Measurements from ENCODE around the gene SNX4.
"Not testable (repeated sequence)": the region's sequence is repeated elsewhere in the genome, so short reads cannot be mapped to it uniquely, and the experiment has no call there.

The SNX4 gene

DNA sequence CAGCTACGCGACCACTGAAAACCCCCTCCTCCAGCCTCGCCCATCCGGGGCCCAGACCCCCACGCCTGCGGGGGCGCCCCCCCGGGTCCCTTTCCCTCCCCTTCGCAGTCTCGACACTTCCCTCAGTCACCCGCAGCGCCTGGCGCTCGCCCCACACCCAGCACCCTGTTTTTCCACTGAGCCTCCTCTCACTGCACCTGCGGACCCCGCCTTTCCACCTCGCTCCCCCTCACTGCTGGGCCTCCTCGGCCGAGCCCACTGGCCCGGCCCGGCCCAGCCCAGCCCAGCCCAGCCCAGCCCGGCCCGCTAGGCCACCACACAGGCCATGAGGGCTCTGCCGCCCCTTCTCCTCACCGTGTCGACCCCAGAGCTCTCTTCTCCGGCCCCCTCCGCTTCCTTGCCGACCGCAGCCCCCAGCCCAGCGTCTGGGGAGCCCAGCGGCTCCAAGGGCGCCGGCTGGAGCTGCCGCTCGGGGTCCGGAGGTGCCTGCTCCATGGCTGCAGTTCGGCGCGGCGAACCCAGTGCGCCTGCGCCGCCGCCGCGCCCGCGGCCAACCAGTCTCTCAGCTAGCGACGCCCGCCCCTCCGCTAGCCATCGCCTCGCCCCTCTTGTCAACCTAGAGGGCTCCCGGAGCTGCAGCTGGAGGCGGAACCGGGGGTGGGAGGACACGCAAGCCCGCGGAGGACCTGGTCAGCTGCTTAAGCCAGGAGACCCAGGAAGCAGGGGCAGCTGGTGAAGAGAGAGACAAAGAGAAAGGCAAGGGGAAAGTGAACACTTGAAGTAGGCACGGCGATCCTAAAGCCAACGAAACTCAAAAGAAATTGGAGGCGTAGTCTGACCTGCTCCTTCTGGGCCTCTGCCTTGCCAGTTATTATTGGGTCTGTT, at the start of gene SNX4:
TSS of gene SNX4 (minus strand) at position 525 of the 885 bp plus-strand sequence. CDS start at position 495, 30 bp downstream.
- DNase-seq (ENCODE audit: low read depth in 2 of 2), result peak; percentile 68 to 82

DNA sequence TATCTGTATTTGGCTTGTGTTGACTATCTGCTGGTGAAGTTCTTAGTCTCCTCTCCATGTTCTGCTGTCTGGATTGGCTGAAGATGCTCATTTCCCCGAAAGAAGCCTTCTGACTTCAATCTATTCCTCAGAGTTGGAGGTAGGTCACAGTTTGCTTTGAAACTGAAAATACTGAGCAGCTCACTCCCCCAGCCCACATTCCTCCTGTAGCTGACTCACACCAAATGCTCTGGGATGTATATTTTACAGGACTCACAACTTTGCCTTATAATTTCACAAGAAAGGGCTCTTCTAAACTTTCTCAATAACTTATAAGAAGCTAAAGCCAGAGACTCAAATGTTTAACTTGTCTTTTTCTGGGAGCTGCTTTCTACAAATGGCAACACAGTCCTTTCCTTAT, 36.3 kb upstream of the SNX4 start:
- no peak for DNase-seq (ENCODE audit: low read depth in 2 of 2)

DNA sequence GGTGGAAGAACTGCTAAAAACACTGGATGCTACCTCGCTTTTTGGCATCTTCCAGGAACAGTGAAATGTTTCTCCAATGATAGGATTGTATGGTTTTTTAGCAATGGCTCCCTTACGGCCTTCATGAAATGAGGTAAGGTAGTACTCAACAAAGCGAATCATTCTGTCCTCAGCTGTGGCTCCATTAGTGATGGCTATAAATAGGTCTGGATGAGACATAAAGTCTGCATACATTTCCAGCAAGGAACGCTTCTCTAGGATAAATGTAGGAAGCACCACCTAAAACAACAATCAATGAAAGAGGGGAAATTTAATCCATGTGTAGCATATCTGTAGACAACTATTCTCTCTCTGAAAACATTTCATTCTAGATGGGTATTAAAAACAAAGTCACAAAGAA, 32.4 kb upstream of the SNX4 start:
- DNase-seq (ENCODE audit: low read depth in 2 of 2), result no peak

DNA sequence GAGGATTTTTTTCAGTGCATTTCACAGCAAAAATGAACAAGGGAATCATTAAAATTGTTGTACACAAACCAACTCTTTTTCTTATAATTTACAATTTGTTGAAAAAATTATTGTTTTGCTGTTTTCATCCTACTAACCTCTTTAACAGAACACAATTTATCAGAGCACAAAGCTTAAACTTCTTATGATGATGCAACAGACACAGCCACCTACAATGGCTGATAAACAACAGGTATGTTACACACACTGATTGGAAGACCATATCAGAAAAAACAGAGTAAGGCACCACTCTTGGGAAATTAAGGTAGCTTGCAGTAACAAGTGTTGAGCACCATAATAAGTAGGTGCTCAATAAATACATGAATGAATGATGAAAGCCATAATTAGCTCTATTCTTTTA, 8.9 kb upstream of the SNX4 start:
- no peak for DNase-seq (ENCODE audit: low read depth in 2 of 2)

DNA sequence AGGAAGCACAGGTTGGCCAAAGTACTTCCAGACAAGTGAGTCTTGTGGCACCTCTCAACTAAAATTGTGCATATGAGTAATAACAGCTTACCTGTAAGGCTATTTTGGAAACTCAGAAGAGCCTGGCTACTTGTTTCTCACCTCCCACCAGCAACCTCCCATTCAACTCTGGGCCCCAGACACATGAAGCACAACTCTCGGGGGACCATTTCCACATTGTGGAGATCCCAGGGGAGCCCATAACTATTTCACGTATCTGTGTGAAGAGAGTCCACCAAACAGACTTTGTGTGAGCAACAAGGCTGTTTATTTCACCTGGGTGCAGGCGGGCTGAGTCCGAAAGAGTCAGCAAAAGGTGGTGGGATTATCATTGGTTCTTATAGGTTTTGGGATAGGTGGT, 5.2 kb upstream of the SNX4 start:
- DNase-seq (ENCODE audit: low read depth in 2 of 2), result no peak

DNA sequence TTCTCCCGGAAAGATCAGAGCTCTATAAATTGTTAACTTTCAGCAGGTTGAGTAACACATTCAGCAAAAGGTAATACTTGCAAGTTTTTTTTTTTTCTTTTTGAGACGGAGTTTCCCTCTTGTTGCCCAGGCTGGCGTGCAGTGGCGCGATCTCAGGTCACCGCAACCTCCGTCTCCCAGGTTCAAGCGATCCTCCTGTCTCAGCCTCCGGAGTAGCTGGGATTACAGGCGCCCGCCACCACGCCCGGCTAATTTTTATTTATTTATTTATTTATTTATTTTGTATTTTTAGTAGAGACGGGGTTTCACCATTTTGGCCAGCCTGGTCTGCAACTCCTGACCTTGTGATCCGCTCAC, 539 bp upstream of the SNX4 start:
- not testable (repeated sequence) for DNase-seq (ENCODE audit: low read depth in 2 of 2)

DNA sequence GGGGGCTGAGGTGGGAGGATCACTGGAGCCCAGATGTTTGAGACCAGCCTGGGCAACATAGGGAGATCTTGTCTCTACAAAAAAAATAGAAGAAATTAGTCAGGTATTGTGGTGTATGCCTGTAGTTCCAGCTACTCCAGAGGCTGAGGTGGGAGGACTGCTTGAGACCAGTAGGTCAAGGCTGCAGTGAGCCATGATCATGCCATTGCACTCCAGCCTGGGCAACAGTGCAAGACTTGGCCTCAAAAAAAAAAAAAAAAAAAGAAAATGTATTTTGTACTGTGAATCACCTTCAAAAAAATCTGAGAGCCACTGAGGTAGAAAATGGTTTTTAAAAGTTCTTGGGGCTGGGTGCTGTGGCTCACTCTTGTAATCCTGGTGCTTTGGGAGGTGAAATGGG, 4.6 kb downstream of the SNX4 start:
- no peak for DNase-seq (ENCODE audit: low read depth in 2 of 2)

DNA sequence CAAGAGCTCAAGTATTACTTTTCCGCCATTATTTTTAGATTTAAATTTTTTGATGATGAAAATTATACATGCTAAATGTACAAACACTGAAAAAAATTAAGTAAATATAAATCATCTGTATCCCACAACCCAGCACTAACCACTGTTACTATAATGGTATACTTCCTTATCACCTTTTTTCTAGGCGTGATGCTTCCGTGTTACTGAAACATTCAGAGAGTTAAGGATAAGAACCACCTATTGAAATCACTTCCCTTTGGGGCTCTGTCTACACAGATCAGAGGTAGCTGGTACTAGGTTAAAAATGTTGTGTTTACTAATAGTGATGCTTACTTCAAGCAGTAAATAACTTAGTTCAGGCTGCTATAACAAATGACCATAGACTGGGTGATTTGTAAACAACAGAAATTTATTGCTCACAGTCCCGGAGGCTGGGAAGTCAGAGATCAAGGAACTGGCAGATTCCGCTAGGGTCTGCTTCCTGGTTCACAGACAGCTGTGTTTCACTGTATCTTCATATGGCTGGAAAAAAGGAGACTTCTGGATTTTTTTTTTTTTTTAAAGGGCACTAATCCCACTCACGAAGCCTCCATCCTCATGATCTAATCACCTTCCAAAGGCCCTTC, 6.4 kb downstream of the SNX4 start:
- DNase-seq (ENCODE audit: low read depth in 2 of 2), result no peak

DNA sequence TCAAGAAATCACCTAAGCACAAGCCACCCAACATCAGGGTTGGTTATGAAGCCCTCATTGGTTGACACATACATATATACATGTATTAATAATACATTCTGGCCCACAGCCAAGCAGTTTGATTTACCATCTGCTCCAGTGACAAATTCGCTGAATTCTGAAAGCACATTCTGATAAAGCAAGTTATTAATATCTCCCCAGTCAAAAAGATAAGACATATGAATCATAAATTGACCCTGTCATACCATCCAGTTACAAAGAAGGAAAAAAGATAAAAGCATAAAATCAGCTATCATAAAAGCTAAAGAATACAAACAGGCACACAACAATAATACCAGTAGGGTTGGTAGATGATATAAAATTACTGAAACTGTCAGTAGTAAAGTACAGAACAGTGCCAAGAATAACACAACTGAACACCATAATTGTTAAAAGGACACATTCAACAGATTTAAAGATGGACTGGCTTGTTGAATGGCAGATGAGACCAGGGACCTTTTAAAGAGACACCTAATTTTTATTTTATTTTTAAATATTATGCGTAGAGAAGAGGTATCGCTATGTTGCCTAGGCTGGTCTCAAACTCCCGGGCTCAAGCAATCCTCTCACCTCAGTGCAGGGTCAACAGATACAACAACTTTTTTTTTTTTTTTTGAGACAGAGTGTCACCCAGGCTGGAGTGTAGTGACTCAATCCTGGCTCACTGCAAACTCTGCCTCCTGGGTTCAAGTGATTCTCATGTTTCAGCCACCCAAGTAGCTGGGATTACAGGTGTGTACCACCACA, 7.7 kb downstream of the SNX4 start:
- peak in 1 of 2 donors; percentile 27 for DNase-seq (ENCODE audit: low read depth in 2 of 2)

DNA sequence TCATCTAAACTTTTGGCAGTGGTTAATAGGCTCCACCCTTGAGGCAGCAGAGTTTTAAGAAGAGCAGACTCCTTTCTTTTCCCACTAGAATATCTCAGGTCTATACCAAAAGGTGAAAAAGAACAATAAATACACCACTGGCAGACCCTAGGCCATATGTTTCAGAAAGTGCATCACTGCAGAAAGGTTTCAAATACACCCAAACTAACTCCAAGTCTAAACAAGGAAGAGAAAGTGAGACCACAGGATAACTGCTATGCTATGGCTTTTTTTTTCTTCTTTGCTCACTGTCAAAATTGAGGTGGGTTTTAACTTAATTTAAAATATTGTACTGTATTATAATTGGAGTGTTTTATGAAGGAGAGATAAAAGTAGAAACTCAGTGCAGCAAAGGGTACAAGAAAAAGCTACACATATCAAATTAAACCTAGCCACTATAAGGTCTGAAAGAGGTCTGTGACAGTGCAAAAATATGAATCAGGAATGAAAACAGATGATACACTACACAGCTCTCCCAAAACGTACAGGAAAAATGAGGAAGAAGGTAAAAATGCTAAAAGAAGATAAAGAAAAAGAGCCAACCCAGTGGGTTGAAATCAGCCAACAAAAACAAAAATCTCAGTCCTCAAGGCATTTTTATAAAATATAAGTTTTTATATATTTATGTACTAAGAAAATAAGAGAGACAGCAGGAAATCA, 8.4 kb downstream of the SNX4 start:
- DNase-seq (ENCODE audit: low read depth in 2 of 2), result no peak

DNA sequence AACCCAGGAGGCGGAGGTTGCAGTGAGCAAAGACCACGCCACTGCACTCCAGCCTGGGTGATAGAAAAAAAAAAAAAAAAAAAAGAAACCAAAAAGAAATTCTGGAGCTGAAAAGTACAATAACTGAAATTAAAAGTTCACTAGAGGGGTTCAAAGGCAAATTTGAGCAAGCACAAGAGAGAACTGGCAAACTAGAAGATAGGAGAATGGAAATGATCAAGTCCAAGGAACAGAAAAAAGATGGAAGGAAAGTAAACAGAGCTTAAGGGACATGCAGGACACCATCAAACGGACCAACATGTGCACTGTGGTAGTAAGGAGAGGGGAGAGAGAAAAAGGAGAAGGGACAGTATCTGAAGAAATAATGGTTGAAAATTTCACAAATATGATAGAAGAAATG, 12.9 kb downstream of the SNX4 start:
- no peak for DNase-seq (ENCODE audit: low read depth in 2 of 2)

DNA sequence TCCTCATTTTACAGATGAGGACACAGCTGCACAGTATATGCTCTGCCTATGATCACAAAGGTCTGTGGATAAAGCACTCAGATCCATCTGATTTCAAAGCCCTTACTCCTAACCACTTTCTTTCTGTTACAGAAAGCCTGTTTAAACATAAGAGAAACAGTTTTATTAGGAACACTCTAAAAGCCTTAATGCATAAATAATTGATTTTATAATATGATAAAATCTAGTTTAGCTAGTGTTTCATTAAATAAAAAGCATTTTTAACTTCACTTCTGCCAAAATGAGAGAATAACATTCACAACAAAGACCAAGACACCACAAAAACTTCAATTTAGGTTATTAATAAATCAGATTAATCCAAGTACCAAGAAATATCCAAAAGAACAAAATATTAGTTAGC, 21.4 kb downstream of the SNX4 start:
- DNase-seq (ENCODE audit: low read depth in 2 of 2), result no peak

DNA sequence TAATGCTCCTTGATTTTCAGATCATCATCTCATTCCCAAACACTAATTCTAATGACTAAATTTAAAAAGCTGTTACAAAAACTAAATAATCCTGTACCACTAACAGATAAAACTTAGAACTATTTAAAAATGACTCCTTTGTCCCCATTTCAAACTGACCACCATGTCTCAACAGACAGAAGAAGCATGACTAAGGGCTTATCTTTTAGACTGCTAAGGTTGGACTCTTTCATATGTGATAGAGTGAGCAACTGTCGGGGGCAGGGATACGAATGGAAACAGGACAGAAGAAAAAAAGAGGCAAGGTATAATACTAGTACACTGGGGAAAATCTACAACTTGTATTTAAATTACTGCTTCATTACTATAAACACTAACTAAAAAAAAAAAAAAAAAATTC, 23.3 kb downstream of the SNX4 start:
- DNase-seq (ENCODE audit: low read depth in 2 of 2), result no peak

DNA sequence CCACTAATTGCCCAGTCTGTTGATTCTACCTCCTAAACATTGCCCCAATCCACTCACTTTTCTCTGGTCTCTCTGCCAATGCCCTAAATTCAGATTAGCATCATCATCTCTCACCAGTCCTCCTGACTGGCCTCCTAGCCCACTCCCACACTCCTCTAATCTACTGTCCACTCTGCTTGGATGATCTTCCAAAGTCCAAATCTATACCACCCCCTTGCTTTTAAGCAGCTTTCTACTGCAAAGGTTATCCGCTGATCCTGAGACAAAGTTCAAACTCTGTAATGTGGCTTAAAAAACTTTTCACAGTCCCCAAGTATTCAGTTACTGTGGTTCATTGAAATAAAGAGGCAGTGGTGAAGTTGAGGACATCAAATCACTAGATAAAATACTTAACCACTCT, 37.6 kb downstream of the SNX4 start:
- no peak for DNase-seq (ENCODE audit: low read depth in 2 of 2)

DNA sequence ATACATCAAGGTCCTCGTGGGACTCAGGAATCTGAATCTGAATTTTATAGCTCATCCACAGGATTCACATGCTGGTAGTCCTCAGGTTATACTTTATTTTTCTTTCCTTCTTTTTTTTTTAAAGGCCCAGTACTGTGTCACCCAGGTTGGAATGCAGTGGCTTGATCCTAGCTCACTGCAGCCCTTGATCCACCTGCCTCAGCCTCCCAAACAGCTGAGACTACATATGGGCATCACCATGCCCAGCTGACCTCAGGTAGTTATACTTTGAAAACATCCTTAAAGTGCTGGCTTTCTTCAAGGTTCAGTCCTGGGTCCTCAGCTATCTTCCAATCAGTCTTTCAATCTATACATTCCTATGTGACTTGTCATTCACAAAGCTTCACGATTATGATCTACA, 38.2 kb downstream of the SNX4 start:
- no peak for DNase-seq (ENCODE audit: low read depth in 2 of 2)

DNA sequence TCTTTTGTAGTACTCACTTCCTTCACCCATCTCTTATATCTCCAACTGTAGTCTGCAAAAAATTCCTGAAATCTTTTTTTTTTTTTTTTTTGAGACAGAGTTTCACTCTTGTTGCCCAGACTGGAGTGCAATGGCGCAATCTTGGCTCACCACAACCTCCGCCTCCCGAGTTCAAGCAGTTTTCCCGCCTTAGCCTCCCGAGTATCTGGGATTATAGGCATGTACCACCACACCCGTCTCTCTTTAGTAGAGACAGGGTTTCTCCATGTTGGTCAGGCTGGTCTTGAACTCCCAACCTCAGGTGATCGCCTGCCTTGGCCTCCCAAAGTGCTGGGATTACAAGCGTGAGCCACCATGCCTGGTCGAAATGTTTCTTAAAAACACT, 38.6 kb downstream of the SNX4 start:
- not testable (repeated sequence) for DNase-seq (ENCODE audit: low read depth in 2 of 2)

DNA sequence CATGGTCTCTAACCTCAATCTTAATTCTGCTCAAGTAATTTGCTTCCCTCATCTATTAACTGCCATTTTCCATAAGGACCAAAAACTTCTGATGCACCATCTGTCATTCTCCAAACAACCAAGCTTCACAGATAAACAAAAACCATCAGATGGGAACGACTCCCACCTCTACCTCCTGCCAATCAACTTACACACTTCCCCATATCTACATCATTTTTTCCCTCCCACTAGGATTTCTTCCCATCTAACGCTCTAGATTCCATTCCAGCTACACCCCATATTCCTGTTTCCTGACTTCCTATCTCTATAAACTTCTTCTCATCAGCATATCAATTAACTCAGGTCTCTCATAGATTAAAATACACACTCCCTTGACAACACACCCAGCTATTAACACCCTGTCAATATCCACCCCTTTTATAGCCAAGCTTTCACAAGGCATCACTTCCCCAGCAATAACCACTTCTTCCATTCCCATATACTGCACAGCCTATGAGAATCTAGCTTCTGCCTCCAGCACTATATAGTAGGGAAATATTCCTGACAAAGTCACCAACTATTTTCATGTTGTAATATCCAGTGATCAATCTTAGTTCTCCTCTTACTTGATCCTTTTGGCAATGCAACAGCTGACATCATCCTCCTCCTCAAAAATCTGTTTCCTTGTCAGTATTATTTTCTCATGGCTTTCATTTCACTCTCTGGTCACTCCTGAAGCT, 39.2 kb downstream of the SNX4 start:
- DNase-seq (ENCODE audit: low read depth in 2 of 2), result no peak

DNA sequence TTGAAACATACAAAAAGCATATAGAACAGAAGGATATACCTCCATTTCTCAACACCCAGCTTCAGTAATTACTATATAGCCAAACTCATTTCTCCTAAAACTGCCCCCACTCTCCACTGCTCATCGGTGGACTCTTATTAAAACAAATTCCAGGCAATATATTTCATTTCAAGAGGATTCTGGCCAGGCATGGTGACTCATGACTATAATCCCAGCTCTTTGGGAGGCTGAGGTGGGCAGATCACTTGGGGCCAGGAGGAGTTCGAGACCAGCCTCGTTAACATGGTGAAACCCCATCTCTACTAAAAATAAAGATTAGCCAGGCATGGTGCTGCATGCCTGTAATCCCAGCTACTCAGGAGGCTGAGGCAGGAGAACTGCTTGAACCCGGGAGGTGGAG, 40.9 kb downstream of the SNX4 start:
- no peak for DNase-seq (ENCODE audit: low read depth in 2 of 2)

DNA sequence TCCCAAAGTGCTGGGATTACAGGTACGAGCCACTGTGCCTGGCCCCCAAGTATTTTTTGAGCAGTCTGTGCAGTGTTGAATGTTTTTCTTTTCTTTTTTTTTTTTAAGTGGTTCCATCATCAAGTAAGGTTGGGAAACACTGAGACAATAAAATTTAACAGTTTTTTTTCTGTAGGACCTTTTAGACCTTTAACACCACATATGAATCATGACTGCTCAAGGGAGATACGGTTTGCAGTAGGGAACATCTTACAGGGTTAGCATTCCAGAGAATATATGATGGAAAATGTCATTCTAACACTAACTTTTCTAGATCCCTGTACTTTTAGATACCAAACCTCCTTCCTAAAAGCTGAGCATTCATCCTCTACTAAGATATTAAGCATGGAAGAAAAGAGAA, 41.7 kb downstream of the SNX4 start:
- no peak for DNase-seq (ENCODE audit: low read depth in 2 of 2)

DNA sequence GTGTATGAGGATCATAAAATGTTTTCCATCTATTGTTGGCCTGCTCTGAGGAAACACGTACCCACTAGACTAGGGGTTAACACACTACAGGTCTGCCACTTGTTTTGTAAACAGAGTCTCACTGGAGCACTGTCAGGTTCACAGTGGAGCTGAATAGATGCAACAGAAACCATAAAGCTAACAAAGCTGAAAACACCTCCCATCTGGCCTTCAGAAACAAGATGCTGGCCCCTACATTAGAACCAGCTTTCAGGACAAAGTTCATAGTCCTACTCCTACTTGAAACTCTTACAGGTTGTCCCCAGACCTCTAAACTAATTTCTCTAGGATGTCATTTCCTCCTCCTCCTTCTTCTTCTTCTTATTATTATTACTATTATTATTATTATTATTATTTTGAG, 42.3 kb downstream of the SNX4 start:
- DNase-seq (ENCODE audit: low read depth in 2 of 2), result no peak

DNA sequence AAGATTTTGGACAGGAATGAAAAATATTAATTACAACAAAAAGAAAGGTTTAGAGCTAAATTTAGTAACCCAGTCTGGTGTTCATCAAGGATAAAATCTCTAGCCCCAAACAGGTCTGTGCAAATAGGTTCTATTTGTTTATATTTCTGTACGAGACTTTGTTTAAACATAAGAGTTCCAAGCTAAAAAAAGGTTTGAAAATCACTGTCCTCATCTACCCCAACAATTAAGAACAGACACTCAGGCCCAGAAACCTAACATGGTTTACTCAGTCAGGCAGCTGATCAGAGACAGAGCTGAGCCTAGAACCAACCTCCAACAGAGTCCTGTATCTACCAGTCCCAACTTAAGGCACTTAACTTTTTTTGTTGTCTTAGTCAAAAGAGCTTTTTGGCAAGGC, 49.3 kb downstream of the SNX4 start:
- no peak for DNase-seq (ENCODE audit: low read depth in 2 of 2)

Measured in stimulated activated CD8-positive, alpha-beta memory T cell treated with anti-CD3 and anti-CD28 coated beads, Interleukin-7, amount 100 ng/mL, for 4 hours (primary cell).